H9 (cell line): Measurements from ENCODE around the gene GRIK4. TPM values are rescaled to one million over a fixed set of nuclear protein-coding genes. Genes with fewer than 3 reads are reported as not detected.

Experiments used
- DNase-seq: peaks from one replicate; pipeline ENCODE4 v3.0.0-alpha.2; 2017
- H2AFZ ChIP-seq: one replicate; pipeline ENCODE4 v1.6.1; 2013; ENCODE audit warnings: mild to moderate bottlenecking, low read length, control low read depth, moderate library complexity
- H2AK5ac ChIP-seq: 2 replicates; pipeline ENCODE4 v1.6.1; 2013; ENCODE audit warnings: low read length, control low read depth, mixed read lengths; ENCODE audit not compliant: insufficient read length
- H2BK120ac ChIP-seq: one replicate; pipeline ENCODE4 v1.6.1; 2013; ENCODE audit warnings: low read depth, mild to moderate bottlenecking, low read length, control low read depth, inconsistent platforms; ENCODE audit not compliant: poor library complexity, severe bottlenecking
- H2BK12ac ChIP-seq: 2 replicates; pipeline ENCODE4 v1.6.1; 2013; ENCODE audit warnings: low read length, control low read depth, mixed read lengths, low read depth; ENCODE audit not compliant: insufficient read length
- H2BK15ac ChIP-seq: 2 replicates; pipeline ENCODE4 v1.6.1; 2013; ENCODE audit warnings: low read depth, low read length, control low read depth
- H2BK20ac ChIP-seq: one replicate; pipeline ENCODE4 v1.6.1; 2013; ENCODE audit warnings: low read depth, mild to moderate bottlenecking, low read length, control low read depth, inconsistent platforms; ENCODE audit not compliant: poor library complexity, severe bottlenecking
- H2BK5ac ChIP-seq: 2 replicates; pipeline ENCODE4 v1.6.1; 2013; ENCODE audit warnings: low read length, control low read depth, mixed read lengths; ENCODE audit not compliant: insufficient read length
- H3K14ac ChIP-seq: 2 replicates; pipeline ENCODE4 v1.6.1; 2013; ENCODE audit warnings: low read length, control low read depth; ENCODE audit not compliant: insufficient read depth
- H3K18ac ChIP-seq: 2 replicates; pipeline ENCODE4 v1.6.1; 2013; ENCODE audit warnings: low read depth, mild to moderate bottlenecking, mixed read lengths, low read length, control low read depth; ENCODE audit not compliant: insufficient read length
- H3K23ac ChIP-seq: 2 replicates; pipeline ENCODE4 v1.6.1; 2013; ENCODE audit warnings: low read length, control low read depth, mixed read lengths, low read depth; ENCODE audit not compliant: insufficient read length
- H3K23me2 ChIP-seq: 2 replicates; pipeline ENCODE4 v1.6.1; 2013; ENCODE audit warnings: low read depth, mild to moderate bottlenecking, mixed read lengths, low read length, control low read depth; ENCODE audit not compliant: insufficient read length, poor library complexity, severe bottlenecking
- H3K27ac ChIP-seq: 2 replicates; pipeline ENCODE4 v1.5.1; 2013; ENCODE audit warnings: low read length, control low read depth, mixed read lengths, low read depth; ENCODE audit not compliant: insufficient read length
- H3K27me3 ChIP-seq: 2 replicates; pipeline ENCODE4 v1.6.1; 2013; ENCODE audit warnings: low read length, control low read depth, inconsistent platforms; ENCODE audit not compliant: insufficient read depth
- H3K4ac ChIP-seq: 2 replicates; pipeline ENCODE4 v1.6.1; 2013; ENCODE audit warnings: low read depth, mild to moderate bottlenecking, control low read depth, inconsistent platforms, low read length, moderate library complexity
- H3K4me1 ChIP-seq: 2 replicates; pipeline ENCODE4 v1.6.1; 2013; ENCODE audit warnings: low read length, control low read depth, inconsistent platforms; ENCODE audit not compliant: insufficient read depth
- H3K4me2 ChIP-seq: 2 replicates; pipeline ENCODE4 v1.6.1; 2013; ENCODE audit warnings: low read length, control low read depth, mixed read lengths; ENCODE audit not compliant: insufficient read length, insufficient read depth
- H3K56ac ChIP-seq: 2 replicates; pipeline ENCODE4 v1.6.1; 2013; ENCODE audit warnings: low read depth, mild to moderate bottlenecking, mixed read lengths, low read length, control low read depth; ENCODE audit not compliant: insufficient read length
- H3K79me1 ChIP-seq: 2 replicates; pipeline ENCODE4 v1.6.1; 2013; ENCODE audit warnings: low read depth, mild to moderate bottlenecking, moderate library complexity, low read length, control low read depth, inconsistent platforms; ENCODE audit not compliant: insufficient read depth, poor library complexity, severe bottlenecking
- H3K79me2 ChIP-seq: 2 replicates; pipeline ENCODE4 v1.6.1; 2013; ENCODE audit warnings: low read length, control low read depth, inconsistent platforms; ENCODE audit not compliant: insufficient read depth
- H3K9ac ChIP-seq: 2 replicates; pipeline ENCODE4 v1.6.1; 2013; ENCODE audit warnings: low read length, control low read depth, mixed read lengths; ENCODE audit not compliant: insufficient read length; ENCODE audit errors: extremely low read depth
- H3K9me3 ChIP-seq: one replicate; pipeline ENCODE4 v1.6.1; 2013; ENCODE audit warnings: low read depth, low read length, inconsistent platforms; ENCODE audit not compliant: control insufficient read depth
- H3T11ph ChIP-seq: one replicate; pipeline ENCODE4 v1.6.1; 2013; ENCODE audit warnings: mild to moderate bottlenecking, low read length, control low read depth, inconsistent platforms
- H4K20me1 ChIP-seq: one replicate; pipeline ENCODE4 v1.6.1; 2013; ENCODE audit not compliant: control insufficient read depth, insufficient read length, insufficient read depth
- H4K5ac ChIP-seq: 2 replicates; pipeline ENCODE4 v1.6.1; 2013; ENCODE audit warnings: low read depth, mild to moderate bottlenecking, mixed read lengths, low read length, control low read depth; ENCODE audit not compliant: insufficient read length
- H4K8ac ChIP-seq: replicated peaks from 2 replicates; pipeline ENCODE4 v1.6.1; 2013; ENCODE audit warnings: low read length, control low read depth, mixed read lengths, low read depth; ENCODE audit not compliant: insufficient read length
- H4K91ac ChIP-seq: 2 replicates; pipeline ENCODE4 v1.6.1; 2013; ENCODE audit warnings: low read depth, mild to moderate bottlenecking, moderate library complexity, mixed read lengths, low read length, control low read depth; ENCODE audit not compliant: insufficient read length
- H3K27ac Mint-ChIP-seq, 3 experiments: 2 replicates in 2 of 3; 3 replicates in 1 of 3; pipeline ENCODE4 v1.8.0; 2020 to 2021; ENCODE audit warnings: mixed read lengths in 3 of 3, mild to moderate bottlenecking in 1 of 3, moderate library complexity in 1 of 3
- H3K27me3 Mint-ChIP-seq: 2 replicates; pipeline ENCODE4 v1.8.0; 2021; ENCODE audit warnings: low read depth, mild to moderate bottlenecking, moderate library complexity, mixed read lengths
- H3K36me3 Mint-ChIP-seq, 3 experiments: 2 replicates in 2 of 3; 3 replicates in 1 of 3; pipeline ENCODE4 v1.8.0; 2020 to 2021; ENCODE audit warnings: low read depth in 3 of 3, mixed read lengths in 3 of 3; ENCODE audit not compliant: insufficient read depth in 1 of 3
- H3K4me1 Mint-ChIP-seq, 2 experiments: 2 replicates each; pipeline ENCODE4 v1.8.0; 2020; ENCODE audit warnings: mixed read lengths in 2 of 2
- H3K4me3 Mint-ChIP-seq, 2 experiments: 2 replicates in 1 of 2; 3 replicates in 1 of 2; pipeline ENCODE4 v1.8.0; 2020 to 2021; ENCODE audit warnings: mild to moderate bottlenecking in 2 of 2, mixed read lengths in 2 of 2, moderate library complexity in 1 of 2
- H3K9me3 Mint-ChIP-seq, 2 experiments: 2 replicates in 1 of 2; 3 replicates in 1 of 2; pipeline ENCODE4 v1.8.0; 2020; ENCODE audit warnings: mild to moderate bottlenecking in 2 of 2, mixed read lengths in 2 of 2, moderate library complexity in 1 of 2
- CTCF ChIP-seq: fragments of 200-600 bp; sonication (generic); conservative IDR thresholded peaks from 3 replicates; pipeline ENCODE4 v1.8.0; 2021; ENCODE audit warnings: antibody characterized with exemption, mild to moderate bottlenecking
- WGBS: extraction: QIAGEN DNeasy Blood & Tissue Kit; methylation state at CpG from one replicate; pipeline ENCODE4 v1.1.7; 2013; ENCODE audit warnings: missing lambda C conversion rate, low lambda C conversion rate, mixed read lengths; ENCODE audit not compliant: insufficient read length; ENCODE audit errors: extremely low coverage; 5-methylcytosine and 5-hydroxymethylcytosine counted together
- total RNA-seq: library from RNA; stranded (reverse); gene quantifications from 2 replicates; pipeline ENCODE4 v1.2.1, GENCODE V29; 2021

The GRIK4 gene
- total RNA-seq, 1 experiment from 2014 or later: 2.3 TPM

GRCh38 chr11:120690406-120690805 is 178.9 kb downstream of the GRIK4 start:
- H2BK12ac ChIP-seq: no peak overlapping the region

More at GRCh38 chr11:120690406-120690805, 178.9 kb downstream of the GRIK4 start:
- no peak overlapping the region for H4K5ac ChIP-seq
- Mint-ChIP-seq H3K27me3 (no peaks in the 10 kb centered on the region; the same call in 1 of the 2 replicates), H3K9me3 (no peaks in the 10 kb centered on the region), H3K4me3 (no peak overlapping the region), H3K36me3 (no peaks in the 10 kb centered on the region), H3K4me1 (no peaks in the 10 kb centered on the region), H3K27ac (no peak overlapping the region)
- H2BK20ac ChIP-seq: no peak overlapping the region
- H2BK5ac ChIP-seq: no peak overlapping the region
- no peaks in the 10 kb centered on the region for H3K23me2 ChIP-seq
- WGBS: no CpG with 5 or more reads among the region's 5 CpGs
- H3K23ac ChIP-seq: no peak overlapping the region
- no peak overlapping the region for H3K27ac ChIP-seq
- no peaks in the 10 kb centered on the region for H3K27me3 ChIP-seq
- no peaks in the 10 kb centered on the region for H4K20me1 ChIP-seq
- no peak overlapping the region for H3T11ph ChIP-seq
- H3K9me3 ChIP-seq: no peaks in the 10 kb centered on the region
- no peak overlapping the region for H3K18ac ChIP-seq
- no peak overlapping the region for H2BK120ac ChIP-seq
- no peak overlapping the region for H4K91ac ChIP-seq
- H3K79me1 ChIP-seq: no peaks in the 10 kb centered on the region
- H3K56ac ChIP-seq: no peak overlapping the region
- H3K79me2 ChIP-seq: no peaks in the 10 kb centered on the region
- no peak for TF ChIP-seq CTCF
- no peak overlapping the region for H3K4ac ChIP-seq
- no peak overlapping the region for H3K4me2 ChIP-seq
- H3K14ac ChIP-seq: no peak overlapping the region
- H2AK5ac ChIP-seq: no peak overlapping the region
- H4K8ac ChIP-seq: no peak overlapping the region
- no peak overlapping the region for H3K9ac ChIP-seq
- no peaks in the 10 kb centered on the region for H3K4me1 ChIP-seq
- DNase-seq: no peak
- H2AFZ ChIP-seq: no peak overlapping the region
- H2BK15ac ChIP-seq: no peak overlapping the region
